HG03108 (cell line): ENCODE data around the gene PPP1R14B.

Experiments used
- ATAC-seq: cut with Tn5 transposase; IDR thresholded peaks from one replicate; pipeline ENCODE4 v1.9.1; 2021; ENCODE audit warnings: moderate library complexity; ENCODE audit not compliant: unreplicated experiment

PPP1R14B gene

DNA sequence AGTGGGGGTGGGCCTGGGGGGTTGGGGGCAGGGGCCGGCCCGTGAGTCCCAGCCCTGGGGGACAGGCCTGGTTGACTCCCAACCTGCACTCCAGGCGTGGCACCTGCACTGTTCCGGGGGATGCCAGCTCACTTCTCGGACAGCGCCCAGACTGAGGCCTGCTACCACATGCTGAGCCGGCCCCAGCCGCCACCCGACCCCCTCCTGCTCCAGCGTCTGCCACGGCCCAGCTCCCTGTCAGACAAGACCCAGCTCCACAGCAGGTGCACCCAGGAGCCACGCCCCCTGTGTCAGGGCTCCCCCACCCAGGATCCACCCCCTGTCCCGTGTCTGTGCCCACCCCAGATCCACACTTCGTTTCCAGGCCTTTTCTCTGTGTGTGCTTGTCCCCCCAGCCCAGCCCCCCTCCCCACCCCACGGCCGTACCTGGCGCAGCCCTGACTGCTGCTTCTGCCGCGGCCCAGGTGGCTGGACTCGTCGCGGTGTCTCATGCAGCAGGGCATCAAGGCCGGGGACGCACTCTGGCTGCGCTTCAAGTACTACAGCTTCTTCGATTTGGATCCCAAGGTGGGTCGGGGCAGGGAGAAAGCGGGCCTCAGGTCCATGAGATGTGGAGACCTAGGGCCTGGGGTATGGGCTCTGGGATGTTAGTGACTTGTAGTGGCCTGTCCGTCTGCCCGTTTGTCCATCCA is 35.4 kb downstream of the PPP1R14B start:
- no peak for ATAC-seq

DNA sequence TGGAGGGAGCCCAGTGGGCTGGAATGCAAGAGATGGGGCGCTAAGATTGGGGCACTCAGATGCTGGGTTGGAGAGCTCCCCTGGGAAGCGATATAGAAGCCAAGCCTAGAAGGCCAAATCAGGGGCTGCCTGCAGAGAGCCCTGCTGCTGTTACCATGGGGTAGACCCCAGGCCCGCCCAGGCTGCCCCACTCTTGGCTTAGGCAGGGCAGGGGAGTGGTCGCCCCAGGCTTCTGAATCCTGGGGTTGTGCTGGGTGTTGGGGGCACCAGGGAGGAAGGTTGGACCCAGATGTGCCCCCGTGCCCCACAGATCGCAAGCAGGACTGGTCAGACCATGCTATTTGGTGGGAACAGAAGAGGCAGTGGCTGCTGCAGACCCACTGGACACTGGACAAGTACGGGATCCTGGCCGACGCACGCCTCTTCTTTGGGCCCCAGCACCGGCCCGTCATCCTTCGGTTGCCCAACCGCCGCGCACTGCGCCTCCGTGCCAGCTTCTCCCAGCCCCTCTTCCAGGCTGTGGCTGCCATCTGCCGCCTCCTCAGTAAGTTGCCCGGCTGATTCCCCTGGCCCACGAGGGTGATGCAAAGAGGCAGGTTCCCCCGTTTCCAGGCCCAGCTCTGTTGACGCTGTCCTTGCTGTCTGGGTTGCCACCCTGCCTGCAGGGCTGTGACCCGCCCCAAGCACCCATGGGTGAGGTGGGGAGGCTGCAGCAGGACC is 36.3 kb downstream of the PPP1R14B start:
- no peak for ATAC-seq

DNA sequence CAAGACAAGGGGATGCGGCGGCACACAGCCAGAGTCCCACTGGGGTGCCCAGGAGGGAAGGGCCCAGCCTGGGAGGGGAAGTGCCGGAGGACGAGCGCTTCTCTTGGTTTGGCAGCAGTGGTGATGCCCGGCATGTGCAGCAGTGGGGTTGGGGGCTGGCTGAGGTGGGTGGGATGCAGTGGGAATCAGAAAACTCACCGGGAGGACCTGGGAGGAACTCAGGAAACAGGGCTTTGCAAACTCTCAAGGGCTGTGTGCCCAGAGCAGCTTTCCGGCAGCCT is 37.2 kb downstream of the PPP1R14B start:
- no peak for ATAC-seq

DNA sequence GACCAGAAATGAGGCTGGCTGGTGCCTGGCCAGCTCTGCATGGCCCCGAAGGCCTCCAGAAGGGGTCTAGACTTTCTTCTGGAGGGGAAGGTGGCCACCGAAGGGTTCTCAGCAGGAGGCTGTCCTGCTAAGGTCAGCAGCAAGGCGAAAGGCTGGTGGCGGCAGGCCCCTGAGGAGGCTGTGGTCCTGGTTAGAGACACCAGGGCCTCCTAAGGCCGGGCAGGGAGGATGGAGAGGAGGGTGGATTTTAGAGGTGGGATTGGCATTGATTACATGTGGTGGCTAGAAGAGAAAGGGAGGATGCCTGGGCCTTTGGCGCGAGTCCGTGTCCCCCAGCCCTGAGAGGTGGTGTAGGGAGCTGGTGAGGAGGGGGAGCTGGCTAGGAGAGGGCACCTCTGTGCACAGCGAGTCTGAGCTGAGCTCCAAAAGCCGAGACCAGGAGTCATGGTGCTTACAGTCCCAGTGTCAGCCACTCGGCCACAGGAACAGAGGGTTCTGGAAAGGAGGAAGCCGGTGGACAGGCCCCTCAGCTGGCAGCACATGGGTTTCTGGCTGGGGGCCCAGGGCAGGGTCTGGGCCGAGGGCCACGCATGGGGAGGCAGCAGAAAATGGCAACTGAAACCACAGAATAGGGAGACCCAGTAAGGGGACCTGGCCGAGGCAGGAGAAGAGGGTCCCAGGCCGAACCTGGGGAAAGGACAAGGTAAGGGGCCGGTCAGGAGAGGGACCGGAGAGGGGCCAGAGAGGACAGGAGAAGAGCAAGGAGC is 37.8 kb downstream of the PPP1R14B start:
- ATAC-seq, result no peak

DNA sequence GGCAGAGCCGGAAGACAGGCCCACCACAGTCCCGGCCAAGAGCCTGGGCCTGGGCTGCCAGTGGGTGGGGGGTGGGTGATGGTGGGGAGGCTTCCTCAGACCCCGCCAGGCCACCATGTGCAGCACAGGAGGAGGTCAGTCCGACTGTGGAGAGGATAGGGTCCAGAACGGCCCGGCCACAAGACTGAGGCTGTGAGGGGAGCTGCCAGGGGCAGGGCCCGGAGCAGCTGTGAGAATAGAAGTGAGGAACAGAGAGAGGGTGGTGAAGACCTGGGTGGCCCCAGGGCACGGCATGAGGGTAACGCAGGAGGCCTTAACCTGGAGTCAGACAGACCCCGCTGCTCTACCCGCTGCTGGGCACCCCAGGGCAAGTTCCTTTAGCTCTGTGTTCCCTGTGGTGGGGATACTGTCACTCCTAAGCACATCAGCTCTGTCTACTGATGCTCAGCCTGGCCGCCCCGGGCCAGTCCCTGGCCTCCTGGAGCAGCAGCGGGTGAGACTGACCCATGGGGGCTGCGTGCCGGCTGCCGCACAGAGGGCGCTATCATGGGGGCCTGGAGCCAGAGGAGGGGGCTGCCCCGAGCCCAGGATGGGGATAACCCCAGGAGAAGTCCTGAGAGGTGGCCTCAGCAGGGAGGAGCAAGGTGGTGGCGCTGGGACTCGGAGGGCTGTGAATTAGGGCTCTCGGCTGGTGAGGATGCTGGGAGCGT is 38.5 kb downstream of the PPP1R14B start:
- no peak for ATAC-seq

DNA sequence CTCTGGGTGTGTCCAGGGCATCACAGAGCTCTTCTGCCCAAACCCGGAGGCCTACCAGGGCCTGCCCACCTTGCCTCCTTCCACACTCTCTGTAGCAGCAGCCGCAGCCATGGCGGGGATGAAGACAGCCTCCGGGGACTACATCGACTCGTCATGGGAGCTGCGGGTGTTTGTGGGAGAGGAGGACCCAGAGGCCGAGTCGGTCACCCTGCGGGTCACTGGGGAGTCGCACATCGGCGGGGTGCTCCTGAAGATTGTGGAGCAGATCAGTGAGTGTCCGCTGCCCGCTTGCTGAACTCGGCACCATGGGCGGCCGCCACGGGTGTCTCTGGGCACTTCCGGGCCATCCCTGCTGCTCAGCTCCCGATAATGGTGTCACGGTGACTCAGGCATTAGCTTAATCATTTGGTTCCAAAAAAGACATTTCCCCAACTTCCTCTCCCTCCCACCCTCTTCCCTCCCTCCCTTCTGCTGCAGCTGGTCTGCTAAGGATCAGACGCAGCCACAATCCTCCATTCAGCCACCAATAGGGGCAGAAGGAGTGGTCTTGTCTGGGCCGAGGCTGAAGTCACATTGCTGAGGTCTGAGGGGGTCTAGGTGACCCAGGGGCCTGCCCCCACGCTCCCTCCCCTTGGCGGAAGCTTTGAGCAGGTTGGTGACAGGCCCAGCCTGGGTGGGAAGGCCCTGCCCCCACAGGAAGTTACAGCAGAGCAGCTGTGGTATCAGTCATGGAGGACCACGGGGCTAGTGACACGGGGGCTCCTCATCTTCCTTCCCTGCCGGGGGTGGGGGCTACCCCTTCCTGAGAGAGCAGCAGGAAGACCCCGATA is 39.3 kb downstream of the PPP1R14B start:
- peak; percentile 51 for ATAC-seq

DNA sequence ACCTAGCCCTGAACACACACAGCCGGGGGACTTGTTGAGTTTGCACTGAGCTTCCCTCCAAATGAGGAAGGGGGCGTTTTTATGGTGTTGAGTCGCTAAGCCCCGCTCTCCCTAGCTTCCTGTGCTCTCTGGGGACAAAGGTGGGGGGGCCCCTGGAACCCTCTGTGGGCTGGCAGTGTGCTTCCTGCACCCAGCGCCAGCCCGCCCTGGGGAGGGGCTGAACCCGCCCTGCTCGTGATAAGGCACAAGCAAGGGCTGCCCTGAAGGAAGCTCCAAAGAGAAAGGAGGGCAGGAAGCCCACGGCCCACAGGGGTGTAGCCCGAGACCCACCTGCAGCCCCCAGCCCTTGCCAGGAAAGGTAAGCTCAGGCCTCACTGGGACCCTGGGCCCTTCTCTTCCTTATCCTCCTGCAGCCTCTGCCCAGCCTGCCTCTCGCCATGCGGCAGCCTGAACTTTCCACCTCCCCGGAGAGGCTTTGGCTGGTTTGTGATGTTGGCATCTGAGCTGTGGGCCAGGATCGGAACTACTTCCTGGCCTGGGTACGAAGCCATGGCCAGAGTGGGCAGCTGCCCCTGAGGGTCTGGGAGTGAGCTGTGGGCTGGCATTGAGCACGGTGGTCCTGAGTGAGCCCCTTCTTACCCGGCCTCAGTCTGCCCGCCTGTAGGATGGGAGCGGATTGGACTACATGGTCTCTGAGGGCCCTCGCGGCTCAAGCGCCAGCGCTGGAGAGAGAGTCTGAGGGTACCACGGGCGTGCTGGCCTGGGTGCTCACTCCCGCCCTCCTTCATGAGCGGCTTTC is 40.1 kb downstream of the PPP1R14B start, which contains the start of gene FERMT3:
FERMT3 (plus strand) TSS at position 265 of the 799 bp plus-strand sequence. CDS start 644 bp downstream, outside the sequence.
- ATAC-seq, result peak; percentile 39

DNA sequence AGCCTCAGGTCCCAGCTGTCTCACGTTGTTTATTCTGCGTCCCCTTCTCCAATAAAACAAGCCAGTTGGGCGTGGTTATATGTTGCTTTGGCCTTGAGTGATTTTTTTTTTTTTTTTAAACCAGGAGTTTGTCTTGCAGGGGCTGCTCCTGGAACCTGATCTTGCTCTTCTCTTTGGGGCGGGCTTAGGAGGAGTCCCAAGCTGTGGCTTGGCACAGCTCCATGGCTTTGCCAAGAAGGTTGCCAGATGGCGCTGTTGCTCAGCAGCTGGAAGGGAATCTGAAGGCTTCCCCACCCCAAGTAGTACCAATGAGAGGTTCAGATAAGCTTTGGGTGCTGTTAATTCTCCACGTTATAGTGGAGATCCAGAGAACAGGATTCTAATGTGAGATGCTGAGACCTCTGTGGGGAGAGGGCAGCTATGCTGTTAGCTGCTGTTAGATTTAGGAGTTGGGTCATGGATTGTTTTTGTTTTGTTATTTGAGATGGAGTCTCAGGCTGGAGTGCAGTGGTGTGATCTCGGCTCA is 42.2 kb downstream of the PPP1R14B start:
- ATAC-seq, result no peak

DNA sequence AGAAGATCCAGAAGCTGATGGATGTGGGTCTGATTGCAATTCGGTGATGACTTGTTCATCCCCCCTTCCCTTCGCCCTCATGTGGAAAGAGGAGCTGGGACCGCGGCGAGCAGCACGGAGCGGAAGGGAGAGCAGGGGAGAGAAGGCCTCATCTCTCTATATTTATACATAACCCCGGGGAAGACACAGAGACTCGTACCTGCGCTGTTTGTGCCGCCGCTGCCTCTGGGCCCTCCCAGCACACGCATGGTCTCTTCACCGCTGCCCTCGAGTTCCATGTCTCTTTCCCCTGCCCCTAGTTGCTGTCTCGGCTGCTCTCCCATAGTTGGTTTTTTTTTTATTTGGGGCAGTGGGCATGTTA is 42.7 kb downstream of the PPP1R14B start:
- ATAC-seq, result no peak

DNA sequence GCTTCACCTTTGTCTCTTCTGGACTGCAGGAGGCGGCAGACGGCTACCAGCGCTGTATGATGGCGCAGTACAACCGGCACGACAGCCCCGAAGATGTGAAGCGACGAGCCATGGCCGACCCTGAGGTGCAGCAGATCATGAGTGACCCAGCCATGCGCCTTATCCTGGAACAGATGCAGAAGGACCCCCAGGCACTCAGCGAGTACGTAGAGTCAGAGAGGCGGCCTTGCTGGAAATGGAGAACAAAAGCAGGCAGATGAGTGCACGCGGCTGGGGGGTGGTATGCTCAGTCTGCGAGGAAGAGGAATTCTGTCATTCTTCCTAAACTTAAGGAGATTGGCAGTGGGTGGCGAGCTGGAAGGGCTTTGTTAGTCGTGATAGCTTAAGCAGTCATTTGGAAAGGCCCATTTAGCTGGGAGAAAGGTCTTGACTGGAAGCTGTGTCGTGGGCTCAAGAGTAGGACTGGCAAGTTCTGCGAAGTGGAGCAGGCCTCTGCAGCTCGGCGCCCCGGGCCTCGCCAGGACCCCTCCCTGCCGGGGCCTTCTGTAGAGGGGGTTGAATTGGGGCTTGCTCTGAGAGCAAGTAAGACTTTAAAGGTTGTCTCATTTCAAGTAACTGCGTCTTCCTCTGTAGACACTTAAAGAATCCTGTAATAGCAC is 43.2 kb downstream of the PPP1R14B start:
- ATAC-seq, result no peak

DNA sequence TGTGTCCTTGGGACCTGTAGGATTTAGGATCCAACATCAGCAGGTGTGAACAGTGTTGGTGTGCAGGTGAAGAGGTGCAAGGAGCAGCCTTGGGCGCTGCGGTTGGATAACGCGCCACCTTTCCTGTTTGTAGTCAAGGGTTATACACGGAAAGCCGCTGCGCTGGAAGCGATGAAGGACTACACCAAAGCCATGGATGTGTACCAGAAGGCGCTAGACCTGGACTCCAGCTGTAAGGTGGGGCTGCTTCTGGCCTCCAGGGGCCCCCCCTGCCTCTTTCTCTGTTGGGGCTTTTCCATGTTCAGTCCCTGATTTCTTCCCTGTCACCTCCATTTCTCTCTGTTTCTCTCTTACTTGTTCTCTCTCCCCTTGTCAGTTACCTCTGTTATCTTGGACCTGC is 43.8 kb downstream of the PPP1R14B start:
- ATAC-seq, result no peak

DNA sequence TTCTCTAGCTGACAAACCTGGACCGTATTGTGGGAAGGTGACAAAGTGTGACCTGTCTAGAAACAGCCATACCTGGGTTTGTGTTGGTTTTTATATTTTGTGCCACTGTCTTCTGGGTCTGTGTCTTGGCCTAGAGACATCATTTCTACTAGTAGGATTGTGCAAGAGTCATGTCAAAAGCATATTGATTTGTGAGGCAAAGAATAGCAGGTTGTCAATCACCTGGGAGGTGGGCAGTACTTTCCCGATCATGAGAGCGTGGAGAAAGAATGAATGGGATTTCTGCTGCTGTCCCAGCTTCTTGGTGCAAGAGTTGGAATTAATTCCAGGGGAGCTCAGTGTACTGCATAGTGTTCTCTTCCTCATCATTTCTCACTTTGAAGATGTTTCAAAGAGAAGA is 45.2 kb downstream of the PPP1R14B start:
- ATAC-seq, result no peak

DNA sequence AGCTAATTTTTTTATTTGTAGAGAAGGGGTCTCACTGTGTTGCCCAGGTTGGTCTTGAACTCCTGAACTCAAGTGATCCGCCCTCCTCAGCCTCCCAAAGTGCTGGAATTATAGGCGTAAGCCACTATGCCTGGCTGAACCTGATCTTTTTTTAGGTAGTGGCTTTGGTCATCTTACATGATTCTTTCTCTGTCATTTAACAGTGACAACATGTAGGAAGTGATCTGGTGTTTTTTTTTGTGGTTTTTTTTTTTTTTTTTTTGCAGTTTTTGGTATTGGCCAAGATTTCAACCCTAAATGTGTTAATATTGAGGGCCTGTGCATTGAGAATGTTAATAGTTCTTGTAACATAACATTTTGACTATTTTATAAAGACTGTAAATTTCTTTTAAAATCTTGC is 48.2 kb downstream of the PPP1R14B start:
- no peak for ATAC-seq

DNA sequence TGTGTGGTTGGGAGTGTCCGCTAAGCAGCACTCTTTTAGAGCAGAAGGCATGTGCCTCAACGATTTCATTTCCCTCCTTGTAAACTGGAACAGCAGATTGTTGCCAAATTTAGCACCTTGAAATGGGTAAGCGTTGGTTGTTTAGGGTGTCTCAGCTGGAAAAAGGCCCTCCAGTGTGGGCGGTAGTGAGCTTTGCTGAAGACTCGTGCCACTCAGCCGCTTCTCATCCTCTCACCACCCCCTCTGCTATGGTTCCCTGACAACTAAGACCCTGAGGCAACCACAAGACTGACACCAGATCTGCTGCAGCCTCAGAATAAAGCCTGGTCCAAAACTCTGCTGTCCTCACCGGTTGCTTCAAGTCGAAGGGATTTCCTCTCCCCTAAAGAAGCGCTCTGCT is 50.1 kb downstream of the PPP1R14B start:
- ATAC-seq, result no peak
